K562 (cell line): ENCODE measurements around the gene TRIM47. TPM values are rescaled to one million over a fixed set of nuclear protein-coding genes. Genes with fewer than 3 reads are reported as not detected.

Experiments used
- ATAC-seq: fragments of 200-7000 bp; cut with Tn5 transposase; 3 replicates; pipeline ENCODE4 v1.9.1; 2020; ENCODE audit warnings: moderate library complexity
- BruUV-seq: library from RNA; stranded (reverse); fragments of 400-500 nt; replicated peaks from 2 replicates; lab custom pipeline; 2021; lab: Mats Ljungman, UMichigan
- CTCF ChIA-PET: fragments of 300-600 bp; formaldehyde crosslinking; extraction: SDS; loops from one replicate; lab custom pipeline; 2021; ENCODE audit warnings: low intra/inter-chr PET ratio; lab: Yijun Ruan, JAX
- POLR2A ChIA-PET: fragments of 300-600, 350-650 bp; sonication (Branson Sonifier 250); formaldehyde crosslinking; extraction: SDS; loops from one replicate; lab custom pipeline; 2021; ENCODE audit warnings: antibody characterized with exemption, inconsistent platforms; lab: Yijun Ruan, JAX
- DNase-seq, 4 experiments: peaks; one replicate each; pipeline versions ENCODE4 v3.0.0 to v3.0.0-alpha.2; 2011 to 2018; ENCODE audit warnings: low spot score in 3 of 4, mixed read lengths in 3 of 4; ENCODE audit errors: extremely low read depth in 1 of 4
- FAIRE-seq: peaks from 2 replicates; lab custom pipeline; 2011; peaks lifted over from hg19 to GRCh38; lab: Jason Lieb, UNC
- H2AFZ ChIP-seq: 2 replicates; pipeline ENCODE4 v1.6.0; 2011; ENCODE audit warnings: low read depth, low read length, control low read depth, inconsistent platforms
- H3K27ac ChIP-seq: fragments of 200-600 bp; 3 replicates; pipeline ENCODE4 v1.8.0; 2011; ENCODE audit warnings: low read depth, mild to moderate bottlenecking, control low read depth, inconsistent platforms, low read length, moderate library complexity, mixed read lengths; ENCODE audit errors: extremely low read depth
- H3K27me3 ChIP-seq, 2 experiments: fragments of 300-600 bp in 1 of 2; 2 replicates in 1 of 2; 3 replicates in 1 of 2; pipeline versions ENCODE4 v1.6.0 to v1.8.0; 2011; ENCODE audit warnings: inconsistent platforms in 2 of 2, low read length in 2 of 2, mild to moderate bottlenecking in 1 of 2, mixed read lengths in 1 of 2, moderate library complexity in 1 of 2; ENCODE audit not compliant: control insufficient read depth in 2 of 2, insufficient read depth in 2 of 2
- H3K36me3 ChIP-seq: fragments of 300-600 bp; 3 replicates; pipeline ENCODE4 v1.8.0; 2011; ENCODE audit warnings: mild to moderate bottlenecking, low read length, inconsistent platforms; ENCODE audit not compliant: control insufficient read depth, insufficient read depth
- H3K4me1 ChIP-seq, 2 experiments: fragments of 200-600 bp in 1 of 2; replicated peaks in 1 of 2; 2 replicates in 1 of 2; 3 replicates in 1 of 2; pipeline versions ENCODE4 v1.5.1 to v1.8.0; 2011; ENCODE audit warnings: inconsistent platforms in 2 of 2, low read length in 2 of 2, mild to moderate bottlenecking in 1 of 2, mixed read lengths in 1 of 2, moderate library complexity in 1 of 2; ENCODE audit not compliant: control insufficient read depth in 2 of 2, insufficient read depth in 2 of 2
- H3K4me2 ChIP-seq: 2 replicates; pipeline ENCODE4 v1.6.1; 2011; ENCODE audit warnings: low read length, control low read depth, inconsistent platforms, mixed read lengths; ENCODE audit not compliant: insufficient read depth
- H3K4me3 ChIP-seq: fragments of 200-600 bp; sonication (generic), shearing (Covaris generic); 2 replicates; pipeline ENCODE4 v1.5.1; 2016; ENCODE audit warnings: control low read depth, inconsistent platforms
- H3K79me2 ChIP-seq: fragments of 200-600 bp; 3 replicates; pipeline ENCODE4 v1.8.0; 2011; ENCODE audit warnings: low read length, inconsistent platforms; ENCODE audit not compliant: control insufficient read depth, insufficient read depth
- H3K9ac ChIP-seq, 2 experiments: 2 replicates each; pipeline versions ENCODE4 v1.6.0 to v1.6.1; 2011; ENCODE audit warnings: low read depth in 2 of 2, low read length in 2 of 2, control low read depth in 1 of 2, inconsistent platforms in 1 of 2, mild to moderate bottlenecking in 1 of 2, mixed read lengths in 1 of 2; ENCODE audit not compliant: insufficient read depth in 1 of 2
- H3K9me1 ChIP-seq: one replicate; pipeline ENCODE4 v1.6.0; 2011; ENCODE audit warnings: inconsistent platforms, mild to moderate bottlenecking, low read length, moderate library complexity; ENCODE audit not compliant: control insufficient read depth, insufficient read depth
- H3K9me3 ChIP-seq: replicated peaks from 2 replicates; pipeline ENCODE4 v1.5.1; 2011; ENCODE audit warnings: low read depth, low read length, inconsistent platforms; ENCODE audit not compliant: control insufficient read depth, insufficient read depth
- H4K20me1 ChIP-seq: replicated peaks from 2 replicates; pipeline ENCODE4 v1.6.1; 2011; ENCODE audit warnings: low read length, inconsistent platforms, mixed read lengths; ENCODE audit not compliant: control insufficient read depth, insufficient read depth
- HNRNPL ChIP-seq: fragments of 200-400 bp; formaldehyde crosslinking; IDR thresholded peaks from 2 replicates; pipeline ENCODE4 v1.6.1; 2017; ENCODE audit warnings: low read depth, mild to moderate bottlenecking, low read length
- ZFPM2 ChIP-seq: fragments of 250-450 bp; sonication (Bioruptor Pico); IDR thresholded peaks from 2 replicates; pipeline ENCODE4 v1.5.1; 2022; ENCODE audit warnings: mild to moderate bottlenecking
- WGBS: fragments of 100-300 bp; shearing (Covaris generic); methylation state at CpG from one replicate; pipeline ENCODE4 v1.1.6; 2016; ENCODE audit warnings: low coverage, mixed read lengths; ENCODE audit not compliant: insufficient coverage; ENCODE audit errors: missing lambda C conversion rate; 5-methylcytosine and 5-hydroxymethylcytosine counted together
- in situ Hi-C: fragments of 300-500 bp; cut with MboI; formaldehyde crosslinking; loops from 4 replicates; pipeline ENCODE4 v1.15.0; 2018; ENCODE audit warnings: inconsistent platforms, mixed read lengths
- intact Hi-C: fragments of 100-400 bp; cut with micrococcal nuclease; formaldehyde crosslinking; loops from 2 replicates; pipeline ENCODE4 v1.14.2; 2022
- polyA plus RNA-seq, 8 experiments: library from polyadenylated mRNA; depleted of rRNA in 4 of 8; stranded (reverse) in 5 of 8; unstranded in 3 of 8; fragments of >200 nt; fragmentation: Nextera tagmentation in 2 of 8; fragmentation: Illumina TruSeq in 1 of 8; extraction: Ambion mirVana in 2 of 8; extraction: Trizol in 1 of 8; gene quantifications; 2 replicates each; pipeline versions ENCODE4 v1.2.1 to v1.2.3, GENCODE V29; 2011 to 2014; ENCODE audit warnings: inconsistent platforms in 1 of 8, missing spikeins in 1 of 8
- total RNA-seq, 7 experiments: library from RNA; depleted of rRNA in 6 of 7; stranded (reverse); fragments of >200 nt in 6 of 7; fragmentation: Illumina TruSeq in 2 of 7; extraction: Trizol in 2 of 7; gene quantifications; 2 replicates each; pipeline versions ENCODE4 v1.2.1 to v1.2.3, GENCODE V29; 2011 to 2021; ENCODE audit warnings: low replicate concordance in 1 of 7
- TF ChIP-seq, protein P1 (sequence below): fragments of 250-450 bp; sonication (Bioruptor Pico); IDR thresholded peaks from 2 replicates; pipeline ENCODE4 v1.8.0; 2022; ENCODE audit warnings: inconsistent platforms, mild to moderate bottlenecking, moderate library complexity, borderline replicate concordance
- TF ChIP-seq, protein P2 (sequence below): sonication (generic); formaldehyde crosslinking; IDR thresholded peaks from 2 replicates; pipeline ENCODE4 v1.8.0; 2022; ENCODE audit warnings: mild to moderate bottlenecking, missing genetic modification reagents, borderline replicate concordance

TRIM47 gene
- total and polyA plus RNA-seq, 9 of the 15 experiments (the other 6 are each of a cell fraction or from before 2014, with no cell fraction given) = 0.56 to 6.1 (median 3.2) TPM

DNA sequence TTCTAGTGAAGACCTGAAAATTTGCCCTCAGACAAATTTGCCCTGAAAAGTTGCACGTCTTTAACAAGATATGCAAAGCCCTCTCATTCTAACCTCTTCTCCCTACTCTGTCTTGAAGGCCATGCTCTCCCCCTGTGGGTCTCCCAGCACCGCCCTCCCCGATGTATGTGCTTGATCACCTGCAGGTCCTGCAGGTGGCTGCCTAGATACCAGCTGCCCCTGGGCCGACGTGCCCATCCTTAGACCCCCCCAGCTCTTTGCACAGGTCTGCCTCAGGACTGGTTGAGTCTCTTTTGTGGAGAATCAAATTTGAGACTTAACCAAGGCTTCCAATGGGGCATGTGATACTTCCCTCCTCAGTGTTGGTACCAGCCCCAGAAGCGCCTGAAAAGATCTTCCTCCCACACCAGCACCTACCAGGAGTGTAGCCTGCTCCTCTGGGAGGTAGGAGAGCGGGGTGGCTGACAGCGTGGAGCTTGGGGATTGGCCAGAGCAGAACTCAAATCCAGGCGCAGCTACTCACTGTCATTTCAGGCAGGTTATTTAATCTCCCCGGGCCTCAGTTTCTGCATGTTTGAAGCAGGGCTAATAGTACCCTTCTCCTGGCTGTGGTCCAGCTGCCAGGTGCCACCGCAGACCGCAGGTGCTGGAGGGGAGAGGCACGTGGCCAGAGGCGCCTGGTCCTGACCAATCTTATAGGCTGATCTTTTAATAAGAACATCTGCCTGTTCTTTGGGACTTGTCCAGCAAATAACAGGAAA is 30.9 kb upstream of the TRIM47 start:
- intact Hi-C loops = loop anchor here (5.0 kb wide), 1 partner anchor 78 kb away; no protein-coding TSS in a partner anchor
- H3K9ac ChIP-seq = no peak overlapping the region
- peaks cover 3% of the 10 kb centered on the region; the same call in 1 of the 3 replicates for H3K36me3 ChIP-seq
- BruUV-seq = no TSS peak
- H4K20me1 ChIP-seq = no peaks in the 10 kb centered on the region
- TF ChIP-seq ZFPM2 (no peak), HNRNPL (no peak)
- TF ChIP-seq, protein P1, sequence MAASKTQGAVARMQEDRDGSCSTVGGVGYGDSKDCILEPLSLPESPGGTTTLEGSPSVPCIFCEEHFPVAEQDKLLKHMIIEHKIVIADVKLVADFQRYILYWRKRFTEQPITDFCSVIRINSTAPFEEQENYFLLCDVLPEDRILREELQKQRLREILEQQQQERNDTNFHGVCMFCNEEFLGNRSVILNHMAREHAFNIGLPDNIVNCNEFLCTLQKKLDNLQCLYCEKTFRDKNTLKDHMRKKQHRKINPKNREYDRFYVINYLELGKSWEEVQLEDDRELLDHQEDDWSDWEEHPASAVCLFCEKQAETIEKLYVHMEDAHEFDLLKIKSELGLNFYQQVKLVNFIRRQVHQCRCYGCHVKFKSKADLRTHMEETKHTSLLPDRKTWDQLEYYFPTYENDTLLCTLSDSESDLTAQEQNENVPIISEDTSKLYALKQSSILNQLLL = no peak
- TF ChIP-seq, protein P2, sequence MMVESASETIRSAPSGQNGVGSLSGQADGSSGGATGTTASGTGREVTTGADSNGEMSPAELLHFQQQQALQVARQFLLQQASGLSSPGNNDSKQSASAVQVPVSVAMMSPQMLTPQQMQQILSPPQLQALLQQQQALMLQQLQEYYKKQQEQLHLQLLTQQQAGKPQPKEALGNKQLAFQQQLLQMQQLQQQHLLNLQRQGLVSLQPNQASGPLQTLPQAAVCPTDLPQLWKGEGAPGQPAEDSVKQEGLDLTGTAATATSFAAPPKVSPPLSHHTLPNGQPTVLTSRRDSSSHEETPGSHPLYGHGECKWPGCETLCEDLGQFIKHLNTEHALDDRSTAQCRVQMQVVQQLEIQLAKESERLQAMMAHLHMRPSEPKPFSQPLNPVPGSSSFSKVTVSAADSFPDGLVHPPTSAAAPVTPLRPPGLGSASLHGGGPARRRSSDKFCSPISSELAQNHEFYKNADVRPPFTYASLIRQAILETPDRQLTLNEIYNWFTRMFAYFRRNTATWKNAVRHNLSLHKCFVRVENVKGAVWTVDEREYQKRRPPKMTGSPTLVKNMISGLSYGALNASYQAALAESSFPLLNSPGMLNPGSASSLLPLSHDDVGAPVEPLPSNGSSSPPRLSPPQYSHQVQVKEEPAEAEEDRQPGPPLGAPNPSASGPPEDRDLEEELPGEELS (CRISPR knock-in tag) = no peak
- TF ChIP-seq, all 486 proteins: peak for 0
- 66% methylated on average over 14 of the region's 14 CpGs for WGBS
- POLR2A ChIA-PET = interaction anchor here (0.5 to 1.6 kb wide), 7 partner anchors 12 to 330 kb away, joined by 3 to 8 read pairs (median 3); partner anchors contain the start of gene TRIM65
- Histone ChIP-seq H3K9me3 (no peaks in the 10 kb centered on the region), H3K4me1 (peaks cover 6 to 39% of the 10 kb centered on the region in 2 experiments; a peak in 3 of 5 replicates), H3K79me2 (peaks cover 3% of the 10 kb centered on the region), H3K9me1 (no peaks in the 10 kb centered on the region), H2AFZ (no peak overlapping the region), H3K27ac (no peak overlapping the region), H3K4me2 (no peak overlapping the region), H3K27me3 (no peaks in the 10 kb centered on the region), H3K4me3 (no peak overlapping the region)
- in situ Hi-C loops = loop anchor here (5.0 kb wide), 1 partner anchor 98 kb away; no protein-coding TSS in a partner anchor
- DNase-seq (no peak), ATAC-seq (no peak), FAIRE-seq (no peak)
- CTCF ChIA-PET = no interaction called here
